Neuronal stem cell (in vitro differentiated cells): ENCODE results near the gene CCDC3.

Source experiments
- DNase-seq: peaks from one replicate; pipeline ENCODE4 v3.0.0-alpha.2; 2013; ENCODE audit warnings: low spot score
- H2AFZ ChIP-seq: one replicate; pipeline ENCODE4 v1.6.1; 2013; ENCODE audit warnings: mild to moderate bottlenecking, low read length, inconsistent platforms
- H2AK5ac ChIP-seq: 2 replicates; pipeline ENCODE4 v1.6.1; 2013; ENCODE audit warnings: low read depth, mild to moderate bottlenecking, inconsistent platforms, low read length, moderate library complexity, mixed read lengths
- H2BK120ac ChIP-seq: 2 replicates; pipeline ENCODE4 v1.6.1; 2013; ENCODE audit warnings: low read depth, mild to moderate bottlenecking, inconsistent platforms, low read length, moderate library complexity, mixed read lengths
- H2BK12ac ChIP-seq: one replicate; pipeline ENCODE4 v1.6.1; 2013; ENCODE audit warnings: low read length, inconsistent platforms
- H2BK15ac ChIP-seq: 2 replicates; pipeline ENCODE4 v1.6.1; 2013; ENCODE audit warnings: mild to moderate bottlenecking, low read length, inconsistent platforms, mixed read lengths
- H2BK5ac ChIP-seq: one replicate; pipeline ENCODE4 v1.6.1; 2013; ENCODE audit warnings: inconsistent platforms, mild to moderate bottlenecking, low read length, moderate library complexity
- H3K14ac ChIP-seq: one replicate; pipeline ENCODE4 v1.6.1; 2013; ENCODE audit warnings: low read length, inconsistent platforms
- H3K18ac ChIP-seq: 2 replicates; pipeline ENCODE4 v1.6.1; 2013; ENCODE audit warnings: low read length, inconsistent platforms
- H3K23ac ChIP-seq: 2 replicates; pipeline ENCODE4 v1.6.1; 2013; ENCODE audit warnings: low read depth, mild to moderate bottlenecking, mixed read lengths, low read length, inconsistent platforms; ENCODE audit not compliant: poor library complexity
- H3K27ac ChIP-seq: replicated peaks from 3 replicates; pipeline ENCODE4 v1.5.1; 2013; ENCODE audit warnings: low read length, inconsistent platforms
- H3K27me3 ChIP-seq, 3 experiments: 2 replicates each; pipeline ENCODE4 v1.6.1; 2013; ENCODE audit warnings: low read length in 3 of 3, mild to moderate bottlenecking in 2 of 3, inconsistent platforms in 1 of 3, low read depth in 1 of 3, mixed read lengths in 1 of 3, moderate library complexity in 1 of 3; ENCODE audit not compliant: control insufficient read depth in 3 of 3, insufficient read depth in 3 of 3
- H3K36me3 ChIP-seq, 2 donors: replicated peaks in 1 of 2; 2 replicates each; pipeline ENCODE4 v1.6.1; 2013; ENCODE audit warnings: low read length in 2 of 2; ENCODE audit not compliant: control insufficient read depth in 2 of 2, insufficient read depth in 2 of 2
- H3K4ac ChIP-seq: 2 replicates; pipeline ENCODE4 v1.6.1; 2013; ENCODE audit warnings: inconsistent platforms, mild to moderate bottlenecking, low read length, moderate library complexity
- H3K4me1 ChIP-seq, 2 donors: 1 replicate in 1 of 2; 2 replicates in 1 of 2; pipeline ENCODE4 v1.6.1; 2013; ENCODE audit warnings: low read length in 2 of 2, low read depth in 1 of 2; ENCODE audit not compliant: control insufficient read depth in 2 of 2, insufficient read depth in 1 of 2
- H3K4me2 ChIP-seq: one replicate; pipeline ENCODE4 v1.6.1; 2013; ENCODE audit warnings: mild to moderate bottlenecking, low read length, inconsistent platforms; ENCODE audit not compliant: insufficient read depth, poor library complexity, severe bottlenecking
- H3K4me3 ChIP-seq, 2 donors: 2 replicates each; pipeline ENCODE4 v1.5.1; 2013; ENCODE audit warnings: low read length in 2 of 2, mild to moderate bottlenecking in 2 of 2, inconsistent platforms in 1 of 2, moderate library complexity in 1 of 2
- H3K79me1 ChIP-seq: one replicate; pipeline ENCODE4 v1.6.1; 2013; ENCODE audit warnings: low read depth, mild to moderate bottlenecking, inconsistent platforms, low read length, moderate library complexity
- H3K9ac ChIP-seq: one replicate; pipeline ENCODE4 v1.6.1; 2013; ENCODE audit warnings: mild to moderate bottlenecking, low read depth, low read length, inconsistent platforms; ENCODE audit not compliant: poor library complexity
- H3K9me3 ChIP-seq, 2 donors: replicated peaks in 1 of 2; 2 replicates each; pipeline versions ENCODE3 to v1.6.1; 2013; ENCODE audit warnings: low read length in 2 of 2, mild to moderate bottlenecking in 2 of 2, inconsistent platforms in 1 of 2, low read depth in 1 of 2, mixed read lengths in 1 of 2, moderate library complexity in 1 of 2; ENCODE audit not compliant: control insufficient read depth in 2 of 2, insufficient read depth in 1 of 2
- H4K8ac ChIP-seq: one replicate; pipeline ENCODE4 v1.6.1; 2013; ENCODE audit warnings: low read depth, mild to moderate bottlenecking, inconsistent platforms, low read length, moderate library complexity
- H4K91ac ChIP-seq: one replicate; pipeline ENCODE4 v1.6.1; 2013; ENCODE audit warnings: low read length, low read depth, mild to moderate bottlenecking, inconsistent platforms; ENCODE audit not compliant: poor library complexity
- WGBS, 2 donors: extraction: QIAGEN DNeasy Blood & Tissue Kit; methylation state at CpG; one replicate each; pipeline ENCODE4 v1.1.7; 2013; ENCODE audit warnings: missing lambda C conversion rate in 2 of 2, mixed read lengths in 1 of 2; ENCODE audit not compliant: insufficient read length in 2 of 2, insufficient replicate concordance in 1 of 2; ENCODE audit errors: extremely low coverage in 2 of 2; 5-methylcytosine and 5-hydroxymethylcytosine counted together

Gene CCDC3

GRCh38 chr10:12890958-12891357 is 110.6 kb downstream of the CCDC3 start:
- Histone ChIP-seq H2BK120ac (no peak overlapping the region), H3K4ac (no peak overlapping the region), H3K79me1 (no peaks in the 10 kb centered on the region), H3K14ac (no peak overlapping the region), H3K36me3 (no peaks in the 10 kb centered on the region), H2BK15ac (no peak overlapping the region), H2AFZ (no peak overlapping the region), H4K8ac (no peak overlapping the region), H2BK12ac (no peak overlapping the region), H4K91ac (no peak overlapping the region), H3K9ac (no peak overlapping the region), H3K4me2 (no peak overlapping the region), H3K27me3 (peaks cover 0 to 8% (median 0%) of the 10 kb centered on the region in 3 experiments), H3K4me3 (no peak overlapping the region), H3K4me1 (no peaks in the 10 kb centered on the region), H2AK5ac (no peak overlapping the region), H3K23ac (no peak overlapping the region), H2BK5ac (no peak overlapping the region), H3K18ac (no peak overlapping the region), H3K27ac (no peak overlapping the region), H3K9me3 (peaks cover 3 to 10% of the 10 kb centered on the region in 2 donors)
- no peak for DNase-seq
- no CpG with 5 or more reads among the region's 3 CpGs for WGBS, 2 donors

GRCh38 chr10:12888470-12888869 is 113.0 kb downstream of the CCDC3 start:
- no peak overlapping the region for H4K8ac ChIP-seq
- no peak overlapping the region for H3K4me2 ChIP-seq
- no CpG with 5 or more reads among the region's 2 CpGs for WGBS, 2 donors

DNA sequence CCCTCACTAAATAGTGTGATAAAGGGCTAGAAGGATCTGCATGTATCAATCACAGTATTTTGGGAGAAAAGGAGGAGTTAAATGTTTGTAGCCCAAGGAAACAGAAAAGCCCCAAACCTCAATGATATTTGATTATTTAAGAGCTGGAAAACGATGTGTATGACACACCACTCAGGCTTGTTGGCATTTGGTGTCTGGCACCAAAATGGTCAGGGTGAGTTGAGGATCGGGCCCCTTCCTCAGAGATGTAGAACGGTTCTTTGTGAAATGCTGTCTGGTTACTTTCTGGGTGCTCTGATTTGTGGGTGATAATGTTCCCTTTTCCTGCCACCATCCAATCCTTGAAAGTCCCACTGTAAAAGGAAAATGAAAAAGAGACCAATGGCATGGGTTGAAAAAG is 113.7 kb downstream of the CCDC3 start:
- Histone ChIP-seq H3K36me3 (no peaks in the 10 kb centered on the region), H2AFZ (no peak overlapping the region), H2AK5ac (no peak overlapping the region), H3K4me3 (no peak overlapping the region), H2BK15ac (no peak overlapping the region), H3K4me2 (no peak overlapping the region), H2BK120ac (no peak overlapping the region), H3K27me3 (peaks cover 0 to 8% (median 0%) of the 10 kb centered on the region in 3 experiments), H2BK5ac (no peak overlapping the region), H3K14ac (no peak overlapping the region), H4K8ac (no peak overlapping the region), H2BK12ac (no peak overlapping the region), H3K4ac (no peak overlapping the region), H3K23ac (no peak overlapping the region), H3K4me1 (no peaks in the 10 kb centered on the region), H3K18ac (no peak overlapping the region), H3K27ac (no peak overlapping the region), H4K91ac (no peak overlapping the region), H3K9ac (no peak overlapping the region), H3K9me3 (peaks cover 0 to 6% of the 10 kb centered on the region in 2 donors), H3K79me1 (no peaks in the 10 kb centered on the region)
- DNase-seq = no peak
- no CpG with 5 or more reads among the region's 3 CpGs for WGBS, 2 donors

More at GRCh38 chr10:12888470-12888869, 113.0 kb downstream of the CCDC3 start:
- no peak overlapping the region for H3K23ac ChIP-seq
- H3K27ac ChIP-seq = no peak overlapping the region
- no peak overlapping the region for H3K14ac ChIP-seq
- H3K18ac ChIP-seq = no peak overlapping the region
- no peaks in the 10 kb centered on the region for H3K4me1 ChIP-seq
- H3K4me3 ChIP-seq = no peak overlapping the region
- no peak overlapping the region for H2AK5ac ChIP-seq
- peaks cover 0 to 8% (median 0%) of the 10 kb centered on the region in 3 experiments for H3K27me3 ChIP-seq
- no peak overlapping the region for H3K9ac ChIP-seq
- DNase-seq = no peak
- H2BK120ac ChIP-seq = no peak overlapping the region
- no peak overlapping the region for H2BK12ac ChIP-seq
- no peak overlapping the region for H3K4ac ChIP-seq
- H3K9me3 ChIP-seq = peaks cover 3 to 8% of the 10 kb centered on the region in 2 donors
- no peak overlapping the region for H2AFZ ChIP-seq
- H2BK5ac ChIP-seq = no peak overlapping the region
- H3K79me1 ChIP-seq = no peaks in the 10 kb centered on the region
- H2BK15ac ChIP-seq = no peak overlapping the region
- H3K36me3 ChIP-seq = no peaks in the 10 kb centered on the region
- H4K91ac ChIP-seq = no peak overlapping the region

- no peak overlapping the region for H3K4me2 ChIP-seq
- H3K79me1 ChIP-seq = no peaks in the 10 kb centered on the region
- no peak overlapping the region for H2AFZ ChIP-seq
- H2BK5ac ChIP-seq = no peak overlapping the region
- no peak overlapping the region for H3K4me3 ChIP-seq
- H3K9ac ChIP-seq = no peak overlapping the region
- no peak overlapping the region for H4K8ac ChIP-seq
- no peak overlapping the region for H2BK12ac ChIP-seq
- no peak overlapping the region for H3K14ac ChIP-seq
- no peak overlapping the region for H3K18ac ChIP-seq
- H2AK5ac ChIP-seq = no peak overlapping the region
- H2BK120ac ChIP-seq = no peak overlapping the region
- H3K4me1 ChIP-seq = no peaks in the 10 kb centered on the region
- no CpG with 5 or more reads among the region's 6 CpGs for WGBS, 2 donors
- no peaks in the 10 kb centered on the region for H3K9me3 ChIP-seq
- no peak overlapping the region for H3K27ac ChIP-seq
- H3K4ac ChIP-seq = no peak overlapping the region
- no peak overlapping the region for H2BK15ac ChIP-seq
- H3K36me3 ChIP-seq = no peaks in the 10 kb centered on the region
- H3K23ac ChIP-seq = no peak overlapping the region
- H4K91ac ChIP-seq = no peak overlapping the region
- peaks cover 0 to 8% (median 0%) of the 10 kb centered on the region in 3 experiments for H3K27me3 ChIP-seq
- DNase-seq = no peak
These were observed 116.7 kb downstream of the CCDC3 start for GRCh38 chr10:12884851-12885250.
